GM12878 (cell line): ENCODE results near the gene FYB1. TPM values are rescaled to one million over a fixed set of nuclear protein-coding genes. Genes with fewer than 3 reads are reported as not detected.

Experiments
- ATAC-seq: fragments of 200-7000 bp; cut with Tn5 transposase; 3 replicates; pipeline ENCODE4 v1.9.1; 2020; ENCODE audit warnings: mild to moderate bottlenecking, moderate library complexity
- BruUV-seq: library from RNA; stranded (reverse); fragments of 400-500 nt; replicated peaks from 2 replicates; lab custom pipeline; 2021; lab: Mats Ljungman, UMichigan
- CTCF ChIA-PET: fragments of 300-600 bp; sonication (Branson Sonifier 250); formaldehyde crosslinking; extraction: SDS; loops from one replicate; lab custom pipeline; 2021; ENCODE audit warnings: inconsistent platforms; lab: Yijun Ruan, JAX
- POLR2A ChIA-PET: fragments of 350-600 bp; formaldehyde crosslinking; extraction: SDS; loops from one replicate; lab custom pipeline; 2021; ENCODE audit warnings: inconsistent platforms; lab: Charles Lee
- RAD21 ChIA-PET: fragments of 300-600 bp; sonication (Branson Sonifier 250); formaldehyde crosslinking; loops from one replicate; lab custom pipeline; 2023; ENCODE audit warnings: antibody characterized with exemption; ENCODE audit not compliant: unreplicated experiment; lab: Charles Lee
- SMC1A ChIA-PET: fragments of 300-600 bp; sonication (Branson Sonifier 250); formaldehyde crosslinking; loops from one replicate; lab custom pipeline; 2023; ENCODE audit not compliant: unreplicated experiment, uncharacterized antibody; lab: Charles Lee
- DNase-seq: peaks from one replicate; pipeline ENCODE4 v3.0.0-alpha.2; 2011; ENCODE audit warnings: low read depth, low spot score
- FAIRE-seq: peaks from 3 replicates; lab custom pipeline; 2011; peaks lifted over from hg19 to GRCh38; lab: Jason Lieb, UNC
- H2AFZ ChIP-seq: 2 replicates; pipeline ENCODE4 v1.6.0; 2011; ENCODE audit warnings: low read depth, low read length, control low read depth; ENCODE audit not compliant: control insufficient read depth
- H3K27ac ChIP-seq: 2 replicates; pipeline ENCODE4 v1.5.1; 2011; ENCODE audit warnings: control low read depth; ENCODE audit not compliant: control insufficient read depth, insufficient read depth
- H3K27me3 ChIP-seq, 2 experiments: replicated peaks in 1 of 2; 2 replicates each; pipeline versions ENCODE4 v1.6.0 to v1.6.1; 2011; ENCODE audit warnings: low read length in 1 of 2; ENCODE audit not compliant: control insufficient read depth in 2 of 2, insufficient read depth in 2 of 2
- H3K36me3 ChIP-seq, 2 experiments: 2 replicates each; pipeline ENCODE4 v1.5.1; 2011; ENCODE audit warnings: low read length in 1 of 2; ENCODE audit not compliant: control insufficient read depth in 2 of 2, insufficient read depth in 2 of 2
- H3K4me1 ChIP-seq: 2 replicates; pipeline ENCODE4 v1.6.1; 2011; ENCODE audit warnings: mild to moderate bottlenecking, low read length, moderate library complexity, mixed read lengths; ENCODE audit not compliant: control insufficient read depth, insufficient read depth
- H3K4me2 ChIP-seq: 2 replicates; pipeline ENCODE4 v1.6.0; 2011; ENCODE audit warnings: control low read depth; ENCODE audit not compliant: control insufficient read depth, insufficient read depth
- H3K4me3 ChIP-seq: fragments of 200-600 bp; sonication (generic); 2 replicates; pipeline ENCODE4 v1.5.1; 2016
- H3K79me2 ChIP-seq: 2 replicates; pipeline ENCODE4 v1.6.0; 2011; ENCODE audit warnings: low read length; ENCODE audit not compliant: control insufficient read depth, insufficient read depth
- H3K9ac ChIP-seq: 2 replicates; pipeline ENCODE4 v1.8.0; 2011; ENCODE audit warnings: low read length, control low read depth, mixed read lengths; ENCODE audit not compliant: control insufficient read depth, insufficient read depth
- H3K9me3 ChIP-seq: replicated peaks from 3 replicates; pipeline ENCODE4 v1.5.1; 2011; ENCODE audit warnings: mild to moderate bottlenecking, low read length; ENCODE audit not compliant: control insufficient read depth, insufficient read depth
- H4K20me1 ChIP-seq: 2 replicates; pipeline ENCODE4 v1.6.0; 2011; ENCODE audit not compliant: control insufficient read depth, insufficient read depth
- CHD4 ChIP-seq: fragments of 200-600 bp; sonication (generic); IDR thresholded peaks from 2 replicates; pipeline ENCODE4 v1.6.1; 2016; ENCODE audit warnings: mild to moderate bottlenecking
- IKZF2 ChIP-seq, 2 experiments: fragments of 450-650 bp; IDR thresholded peaks; 2 replicates each; pipeline ENCODE4 v1.6.1; 2017; ENCODE audit warnings: mild to moderate bottlenecking in 2 of 2, moderate library complexity in 2 of 2
- MAX ChIP-seq: IDR thresholded peaks from 2 replicates; pipeline ENCODE4 v1.6.1; 2012; ENCODE audit warnings: low read depth, low read length, improper control_type of control experiment
- RCOR1 ChIP-seq: conservative IDR thresholded peaks from 2 replicates; pipeline ENCODE4 v1.6.1; 2012; ENCODE audit warnings: low read depth, low read length, improper control_type of control experiment
- RELB ChIP-seq: fragments of 450-650 bp; IDR thresholded peaks from 2 replicates; pipeline ENCODE4 v1.6.1; 2017; ENCODE audit warnings: low read depth, mild to moderate bottlenecking, moderate library complexity
- SMARCA5 ChIP-seq: fragments of 450-650 bp; IDR thresholded peaks from 2 replicates; pipeline ENCODE4 v1.6.1; 2017; ENCODE audit warnings: mild to moderate bottlenecking
- ZNF207 ChIP-seq: fragments of 450-650 bp; IDR thresholded peaks from 2 replicates; pipeline ENCODE4 v1.6.1; 2014; ENCODE audit warnings: antibody characterized with exemption, mild to moderate bottlenecking, borderline replicate concordance
- WGBS: methylation state at CpG from one replicate; pipeline ENCODE4 v1.1.6; 2016; ENCODE audit warnings: low lambda C conversion rate; ENCODE audit not compliant: insufficient replicate concordance, insufficient coverage; ENCODE audit errors: missing lambda C conversion rate; 5-methylcytosine and 5-hydroxymethylcytosine counted together
- in situ Hi-C: fragments of 300-500 bp; cut with MboI; formaldehyde crosslinking; loops from 9 replicates; pipeline ENCODE4 v1.14.3; 2018; ENCODE audit warnings: mixed read lengths
- intact Hi-C: fragments of 100-400 bp; cut with micrococcal nuclease; formaldehyde crosslinking; loops from one replicate; pipeline ENCODE4 v1.14.2; 2022; ENCODE audit not compliant: unreplicated experiment
- polyA plus RNA-seq, 11 experiments: library from polyadenylated mRNA; depleted of rRNA in 4 of 11; unstranded in 6 of 11; stranded (reverse) in 5 of 11; fragments of >200 nt; fragmentation: Nextera tagmentation in 4 of 11; fragmentation: Illumina TruSeq in 1 of 11; extraction: Ambion mirVana in 4 of 11; extraction: Trizol in 1 of 11; gene quantifications; 1 replicate in 1 of 11; 2 replicates in 10 of 11; pipeline versions ENCODE4 v1.2.1 to v1.2.3, GENCODE V29; 2011 to 2016; ENCODE audit warnings: inconsistent platforms in 2 of 11, missing spikeins in 2 of 11, low read depth in 1 of 11
- total RNA-seq, 4 experiments: library from RNA; depleted of rRNA in 3 of 4; stranded (reverse); fragments of >200 nt in 3 of 4; fragmentation: Illumina TruSeq in 1 of 4; extraction: Trizol in 1 of 4; gene quantifications; 2 replicates each; pipeline versions ENCODE4 v1.2.1 to v1.2.3, GENCODE V29; 2013 to 2021
- TF ChIP-seq, protein P1 (sequence below): IDR thresholded peaks from 2 replicates; pipeline ENCODE4 v1.6.1; 2011; ENCODE audit warnings: borderline replicate concordance, low read depth, mild to moderate bottlenecking, moderate library complexity, low read length; ENCODE audit not compliant: insufficient read depth, poor library complexity, severe bottlenecking

FYB1 gene
- total and polyA plus RNA-seq, 10 of the 15 experiments (the other 5 are each of a cell fraction or from before 2014, with no cell fraction given) = 0.06 to 4.3 (median 0.25) TPM; not detected in 2

DNA sequence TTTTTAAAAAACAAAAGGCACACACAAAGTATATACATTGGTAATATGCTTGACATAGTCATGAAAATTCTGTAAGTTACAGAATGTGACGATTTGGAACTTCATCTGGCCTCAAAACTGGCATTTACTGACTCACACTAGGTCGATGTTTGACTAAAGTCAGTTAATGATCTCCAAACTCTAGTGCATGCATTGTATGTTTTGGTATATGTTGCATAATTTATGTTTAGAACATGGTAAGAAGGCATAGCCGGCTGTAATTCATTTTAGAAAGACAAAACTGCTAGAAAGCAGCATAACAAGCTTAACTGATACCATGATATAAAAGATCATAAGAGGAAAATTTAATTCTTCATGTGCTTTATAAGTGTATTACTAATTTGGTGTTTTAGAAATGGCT, 86.6 kb downstream of the FYB1 start:
- ATAC-seq (no peak), FAIRE-seq (no peak), DNase-seq (no peak)
- Histone ChIP-seq H3K27me3 (no peaks in the 10 kb centered on the region), H3K9ac (no peak overlapping the region), H4K20me1 (no peaks in the 10 kb centered on the region), H3K9me3 (no peaks in the 10 kb centered on the region), H3K27ac (no peak overlapping the region), H3K4me1 (no peaks in the 10 kb centered on the region), H3K4me3 (no peak overlapping the region), H2AFZ (no peak overlapping the region), H3K79me2 (no peaks in the 10 kb centered on the region), H3K36me3 (no peaks in the 10 kb centered on the region), H3K4me2 (no peak overlapping the region)
- TF ChIP-seq MAX = no peak
- TF ChIP-seq CHD4 = no peak
- no peak for TF ChIP-seq RELB
- TF ChIP-seq, protein P1, sequence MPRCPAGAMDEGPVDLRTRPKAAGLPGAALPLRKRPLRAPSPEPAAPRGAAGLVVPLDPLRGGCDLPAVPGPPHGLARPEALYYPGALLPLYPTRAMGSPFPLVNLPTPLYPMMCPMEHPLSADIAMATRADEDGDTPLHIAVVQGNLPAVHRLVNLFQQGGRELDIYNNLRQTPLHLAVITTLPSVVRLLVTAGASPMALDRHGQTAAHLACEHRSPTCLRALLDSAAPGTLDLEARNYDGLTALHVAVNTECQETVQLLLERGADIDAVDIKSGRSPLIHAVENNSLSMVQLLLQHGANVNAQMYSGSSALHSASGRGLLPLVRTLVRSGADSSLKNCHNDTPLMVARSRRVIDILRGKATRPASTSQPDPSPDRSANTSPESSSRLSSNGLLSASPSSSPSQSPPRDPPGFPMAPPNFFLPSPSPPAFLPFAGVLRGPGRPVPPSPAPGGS = no peak
- TF ChIP-seq SMARCA5 = no peak
- no peak for TF ChIP-seq RCOR1
- TF ChIP-seq ZNF207 = no peak
- TF ChIP-seq IKZF2 (IDR thresholded peaks at IDR 0.05) = no peak
- intact Hi-C loops (no loop called here), in situ Hi-C loops (no loop called here)
- ChIA-PET RAD21 (no interaction called here), CTCF (interaction anchor here (0.7 kb wide), 1 partner anchor 9 kb away, joined by 3 read pairs; no protein-coding TSS in a partner anchor), SMC1A (no interaction called here), POLR2A (no interaction called here)
- no TSS peak for BruUV-seq
- WGBS = 6% methylated on average over 3 of the region's 3 CpGs
